HepG2 (cell line): Measurements from ENCODE around the gene CMTM2.
"Not testable (repeated sequence)": the region's sequence is repeated elsewhere in the genome, so short reads cannot be mapped to it uniquely, and the experiment has no call there.

Experiments used
- ADNP ChIP-seq: sonication (generic); formaldehyde crosslinking; IDR thresholded peaks from 2 replicates; pipeline ENCODE4 v1.4.0; 2020; ENCODE audit warnings: missing genetic modification reagents
- ARNTL ChIP-seq: sonication (generic); formaldehyde crosslinking; IDR thresholded peaks from 2 replicates; pipeline ENCODE4 v1.4.0; 2020; ENCODE audit warnings: mild to moderate bottlenecking, missing genetic modification reagents
- CTCF ChIP-seq: sonication (generic); formaldehyde crosslinking; IDR thresholded peaks from 2 replicates; pipeline ENCODE4 v1.5.0; 2020; ENCODE audit warnings: mild to moderate bottlenecking, missing genetic modification reagents, moderate library complexity
- ERF ChIP-seq: IDR thresholded peaks from 2 replicates; pipeline ENCODE4 v1.6.1; 2018; ENCODE audit warnings: missing biosample characterization, missing genetic modification reagents
- ETV5 ChIP-seq: IDR thresholded peaks from 2 replicates; pipeline ENCODE4 v1.6.1; 2018; ENCODE audit warnings: missing biosample characterization, missing genetic modification reagents, inconsistent platforms, borderline replicate concordance
- IRF1 ChIP-seq: sonication (generic); formaldehyde crosslinking; IDR thresholded peaks from 2 replicates; pipeline ENCODE4 v1.4.0; 2020; ENCODE audit warnings: low read depth, mild to moderate bottlenecking, missing genetic modification reagents
- KLF12 ChIP-seq: sonication (generic); formaldehyde crosslinking; IDR thresholded peaks from 2 replicates; pipeline ENCODE4 v1.4.0; 2020; ENCODE audit warnings: missing genetic modification reagents, borderline replicate concordance
- NR1H2 ChIP-seq: sonication (generic); formaldehyde crosslinking; IDR thresholded peaks from 2 replicates; pipeline ENCODE4 v1.8.1; 2022; ENCODE audit warnings: low read depth, missing genetic modification reagents, borderline replicate concordance
- POLR2A ChIP-seq, 2 experiments: IDR thresholded peaks; 2 replicates each; pipeline ENCODE4 v1.6.1; 2011; ENCODE audit warnings: low read depth in 2 of 2, low read length in 2 of 2, mild to moderate bottlenecking in 1 of 2, moderate library complexity in 1 of 2; ENCODE audit not compliant: insufficient read depth in 1 of 2
- RNF219 ChIP-seq: sonication (generic); formaldehyde crosslinking; IDR thresholded peaks from 2 replicates; pipeline ENCODE4 v1.5.0; 2020; ENCODE audit warnings: mild to moderate bottlenecking, missing genetic modification reagents
- YY1 ChIP-seq: IDR thresholded peaks from 2 replicates; pipeline ENCODE4 v1.6.1; 2011; ENCODE audit warnings: low read length, low read depth, moderate library complexity, mild to moderate bottlenecking; ENCODE audit not compliant: insufficient read depth, insufficient replicate concordance
- ZNF121 ChIP-seq: sonication (generic); formaldehyde crosslinking; IDR thresholded peaks from 2 replicates; pipeline ENCODE4 v1.5.0; 2020; ENCODE audit warnings: mild to moderate bottlenecking, missing genetic modification reagents
- ZNF232 ChIP-seq: sonication (generic); formaldehyde crosslinking; IDR thresholded peaks from 2 replicates; pipeline ENCODE4 v1.4.0; 2020; ENCODE audit warnings: missing genetic modification reagents, borderline replicate concordance
- ZNF646 ChIP-seq: sonication (generic); formaldehyde crosslinking; IDR thresholded peaks from 2 replicates; pipeline ENCODE4 v1.9.0; 2021; ENCODE audit warnings: mild to moderate bottlenecking, missing genetic modification reagents

- not testable (repeated sequence) for TF ChIP-seq IRF1 (CRISPR knock-in tag); POLR2A (IDR thresholded peaks at IDR 0.05; ENCODE audit: insufficient read depth in 1 of 2, low read depth in 2 of 2, low read length in 2 of 2); ARNTL (CRISPR knock-in tag); ETV5 (CRISPR knock-in tag); ERF; ZNF232 (CRISPR knock-in tag); RNF219; KLF12; NR1H2 (CRISPR knock-in tag); CTCF (CRISPR knock-in tag); ZNF646; YY1; ZNF121 (CRISPR knock-in tag); ADNP
Measured at GRCh38 chr16:66631558-66631957, 52.3 kb downstream of the CMTM2 start.
